Peyer's patch (tissue), 4 donors: ENCODE measurements around the gene GRID2IP. TPM values are rescaled to one million over a fixed set of nuclear protein-coding genes. Genes with fewer than 3 reads are reported as not detected.

ENCODE experiments used
- DNase-seq, 3 donors: peaks; one replicate each; pipeline ENCODE4 v3.0.0-alpha.2; 2017 to 2019
- H3K27ac ChIP-seq, 4 donors: fragments of 200-600 bp; sonication (generic); one replicate each; pipeline ENCODE4 v1.5.1; 2016 to 2019
- H3K27me3 ChIP-seq, 2 donors: fragments of 200-600 bp; sonication (generic); one replicate each; pipeline ENCODE4 v1.5.1; 2019
- H3K36me3 ChIP-seq, 3 donors: fragments of 200-600 bp; sonication (generic); one replicate each; pipeline ENCODE4 v1.5.1; 2016 to 2019
- H3K4me1 ChIP-seq, 4 donors: fragments of 200-600 bp; sonication (generic); one replicate each; pipeline ENCODE4 v1.5.1; 2016 to 2019
- H3K4me3 ChIP-seq, 4 donors: fragments of 200-600 bp; sonication (generic); 1 replicate in 3 of 4; 2 replicates in 1 of 4; pipeline ENCODE4 v1.5.1; 2016 to 2019; ENCODE audit warnings: mild to moderate bottlenecking in 1 of 4
- H3K9me3 ChIP-seq, 4 donors: fragments of 200-600 bp; sonication (generic); one replicate each; pipeline ENCODE4 v1.5.1; 2016 to 2019; ENCODE audit warnings: mild to moderate bottlenecking in 1 of 4
- CTCF ChIP-seq, 6 experiments: fragments of 450-650 bp in 4 of 6; fragments of 200-600 bp in 2 of 6; sonication (generic) in 1 of 6; IDR thresholded peaks; one replicate each; pipeline ENCODE4 v1.5.1; 2017 to 2019; ENCODE audit warnings: antibody characterized with exemption in 6 of 6, mild to moderate bottlenecking in 3 of 6, moderate library complexity in 1 of 6
- POLR2A ChIP-seq, 2 donors: fragments of 450-650 bp; IDR thresholded peaks; one replicate each; pipeline ENCODE4 v1.5.1; 2017; ENCODE audit warnings: antibody characterized with exemption in 2 of 2, mild to moderate bottlenecking in 2 of 2, moderate library complexity in 2 of 2
- total RNA-seq, 4 donors: library from RNA; depleted of rRNA; stranded (reverse); fragments of >200 nt; gene quantifications; one replicate each; pipeline ENCODE4 v1.1.0, GENCODE V29; 2016

Gene GRID2IP
- total RNA-seq, 4 donors from 2014 or later = 0.40 to 0.95 (median 0.88) TPM; not detected in 1

DNA sequence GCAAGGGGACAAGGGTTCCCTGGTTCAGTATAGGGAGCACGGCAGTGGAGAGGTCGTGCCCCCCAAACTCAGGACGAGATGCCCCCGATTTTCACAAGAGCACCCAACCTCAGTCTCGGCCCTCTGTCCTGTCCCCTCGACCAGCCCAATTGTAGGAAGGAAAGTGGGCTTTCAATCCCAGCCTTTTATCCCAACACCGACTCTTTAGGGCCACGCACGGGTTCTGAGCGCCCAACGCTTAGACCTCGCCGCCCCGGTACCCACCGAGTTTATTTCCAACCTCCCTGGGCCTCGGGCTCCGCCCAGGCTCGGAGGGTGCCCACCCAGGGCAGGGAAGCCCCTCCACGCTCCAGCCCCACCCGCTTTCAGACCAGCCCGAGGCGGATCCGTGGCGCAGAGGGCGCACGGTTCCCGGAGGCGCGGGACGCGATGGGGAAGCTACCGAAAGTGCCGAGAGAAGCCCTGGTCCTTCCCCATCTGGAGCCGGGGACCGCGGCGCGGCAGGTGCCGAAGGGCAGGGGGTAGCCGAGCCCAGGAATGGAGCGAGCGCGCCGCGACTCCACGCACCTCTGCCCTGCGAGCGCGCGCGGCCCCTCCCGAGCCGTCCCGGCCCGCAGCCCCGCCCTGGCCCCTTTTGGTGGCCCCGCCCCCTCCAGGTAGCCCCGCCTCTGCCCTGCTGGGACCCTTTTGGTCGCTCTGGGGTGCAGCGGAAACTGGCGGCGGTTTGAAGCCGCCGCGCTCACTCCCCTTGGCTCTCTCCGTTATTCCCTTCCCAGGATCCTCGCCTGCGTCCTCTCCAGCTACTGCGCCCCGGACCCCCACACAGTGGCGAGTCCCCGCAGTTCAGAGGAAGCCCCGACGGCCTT, 20.4 kb downstream of the GRID2IP start:
- Histone ChIP-seq H3K4me1 (peaks cover 0 to 19% (median 8%) of the 10 kb centered on the region in 4 donors), H3K36me3 (no peaks in the 10 kb centered on the region), H3K9me3 (no peaks in the 10 kb centered on the region), H3K27ac (peak overlapping the region in 1 of 4 donors; percentile 42), H3K27me3 (peaks cover 0 to 12% of the 10 kb centered on the region in 2 donors), H3K4me3 (peak overlapping the region; percentile 40 to 55 (median 50))
- no peak for TF ChIP-seq POLR2A (IDR thresholded peaks at IDR 0.05)
- TF ChIP-seq CTCF (IDR thresholded peaks at IDR 0.05) = no peak
- peak in 2 of 3 donors; percentile 63 to 85 for DNase-seq

GRCh38 chr7:6529643-6530042, 21.6 kb downstream of the GRID2IP start:
- Histone ChIP-seq H3K4me1 (peaks cover 0 to 19% (median 8%) of the 10 kb centered on the region in 4 donors), H3K4me3 (no peak overlapping the region), H3K9me3 (no peaks in the 10 kb centered on the region), H3K36me3 (no peaks in the 10 kb centered on the region), H3K27me3 (peaks cover 0 to 12% of the 10 kb centered on the region in 2 donors), H3K27ac (no peak overlapping the region)
- no peak for DNase-seq
- TF ChIP-seq POLR2A (IDR thresholded peaks at IDR 0.05) = no peak
- TF ChIP-seq CTCF (IDR thresholded peaks at IDR 0.05) = no peak

DNA sequence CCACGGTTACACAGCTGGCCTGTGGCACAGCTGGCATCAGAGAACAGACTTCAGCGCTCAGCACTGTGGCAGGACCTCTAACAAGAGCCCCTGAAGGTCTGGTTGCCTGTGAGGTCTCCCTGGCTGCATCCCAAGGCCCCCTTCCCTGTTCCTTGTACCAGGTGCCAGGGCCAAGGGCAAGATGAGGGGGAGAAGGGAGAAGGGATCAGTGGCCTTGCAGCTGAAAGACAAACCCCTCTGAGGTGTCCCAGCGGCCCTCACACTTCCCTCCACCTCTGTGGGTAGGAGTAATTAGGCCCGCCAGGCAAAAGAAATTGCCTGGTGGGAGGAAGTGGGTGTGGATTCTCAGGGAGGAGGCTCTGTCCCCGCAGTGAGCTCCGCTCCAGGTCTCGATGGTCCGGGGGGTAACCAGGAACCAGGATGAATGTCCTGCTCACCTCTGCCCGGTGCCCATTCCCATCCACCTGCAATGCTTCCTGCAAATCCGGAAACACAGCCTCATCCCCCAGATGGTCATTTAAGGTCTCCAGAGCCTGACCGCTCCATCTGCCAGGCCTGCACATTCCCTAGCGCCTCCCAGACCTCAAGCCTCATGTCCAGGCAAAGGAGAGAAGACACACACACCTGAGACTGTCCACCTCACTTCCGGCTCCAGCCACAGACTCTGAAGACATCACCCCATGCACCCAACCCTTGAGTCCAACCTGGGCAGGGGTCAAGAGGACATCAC, 22.7 kb downstream of the GRID2IP start:
- peaks cover 0 to 12% of the 10 kb centered on the region in 2 donors for H3K27me3 ChIP-seq
- H3K27ac ChIP-seq = no peak overlapping the region
- TF ChIP-seq POLR2A (IDR thresholded peaks at IDR 0.05) (no peak), CTCF (IDR thresholded peaks at IDR 0.05) (no peak)
- DNase-seq = no peak
- no peaks in the 10 kb centered on the region for H3K36me3 ChIP-seq
- peaks cover 0 to 19% (median 8%) of the 10 kb centered on the region in 4 donors for H3K4me1 ChIP-seq
- H3K4me3 ChIP-seq = no peak overlapping the region
- no peaks in the 10 kb centered on the region for H3K9me3 ChIP-seq

- Histone ChIP-seq H3K4me1 (peaks cover 0 to 19% (median 8%) of the 10 kb centered on the region in 4 donors), H3K27ac (no peak overlapping the region), H3K4me3 (peak overlapping the region in 3 of 4 donors; percentile 35 to 47 (median 41)), H3K36me3 (no peaks in the 10 kb centered on the region), H3K27me3 (peaks cover 0 to 12% of the 10 kb centered on the region in 2 donors), H3K9me3 (no peaks in the 10 kb centered on the region)
- DNase-seq = no peak
- TF ChIP-seq POLR2A (IDR thresholded peaks at IDR 0.05) = no peak
- no peak for TF ChIP-seq CTCF (IDR thresholded peaks at IDR 0.05)
These were observed 24.3 kb downstream of the GRID2IP start for GRCh38 chr7:6526997-6527378.

GRCh38 chr7:6520163-6520981, 30.9 kb downstream of the GRID2IP start:
- Histone ChIP-seq H3K9me3 (no peaks in the 10 kb centered on the region), H3K27me3 (no peaks in the 10 kb centered on the region), H3K27ac (no peak overlapping the region), H3K36me3 (no peaks in the 10 kb centered on the region), H3K4me3 (no peak overlapping the region), H3K4me1 (no peaks in the 10 kb centered on the region)
- DNase-seq = peak in 1 of 3 donors; percentile 31
- TF ChIP-seq POLR2A (IDR thresholded peaks at IDR 0.05) (no peak), CTCF (IDR thresholded peaks at IDR 0.05) (no peak)
